CD4-positive, alpha-beta T cell (primary cell): ENCODE results near the gene PVALB. TPM values are rescaled to one million over a fixed set of nuclear protein-coding genes. Genes with fewer than 3 reads are reported as not detected.

Experiments used
- ATAC-seq: fragments of 200-7000 bp; cut with Tn5 transposase; one replicate; pipeline ENCODE4 v1.10.0; 2022; ENCODE audit warnings: mild to moderate bottlenecking; ENCODE audit not compliant: poor library complexity
- CTCF ChIA-PET: fragments of 350-600 bp; sonication (Branson Sonifier 250); formaldehyde crosslinking; loops from one replicate; lab custom pipeline; 2021; ENCODE audit warnings: antibody characterized with exemption, inconsistent platforms; lab: Charles Lee
- POLR2A ChIA-PET: fragments of 350-600 bp; sonication (Branson Sonifier 250); formaldehyde crosslinking; loops from one replicate; lab custom pipeline; 2021; ENCODE audit warnings: antibody characterized with exemption, inconsistent platforms; lab: Charles Lee
- DNase-seq, 14 experiments: peaks; one replicate each; pipeline ENCODE4 v3.0.0-alpha.2; 2013 to 2020; ENCODE audit warnings: mixed read lengths in 2 of 14
- H3K27ac ChIP-seq, 2 donors: one replicate each; pipeline versions ENCODE4 v1.5.1 to v1.7.0; 2013; ENCODE audit warnings: low read length in 2 of 2, low read depth in 1 of 2, mild to moderate bottlenecking in 1 of 2
- H3K27me3 ChIP-seq, 2 experiments: 1 replicate in 1 of 2; 2 replicates in 1 of 2; pipeline versions ENCODE4 v1.6.1 to v1.7.0; 2013; ENCODE audit warnings: low read length in 2 of 2, control low read depth in 1 of 2, mild to moderate bottlenecking in 1 of 2, moderate library complexity in 1 of 2; ENCODE audit not compliant: insufficient read depth in 2 of 2, control insufficient read depth in 1 of 2
- H3K36me3 ChIP-seq: one replicate; pipeline ENCODE4 v1.6.1; 2013; ENCODE audit warnings: low read length, control low read depth; ENCODE audit not compliant: insufficient read depth
- H3K4me1 ChIP-seq: one replicate; pipeline ENCODE4 v1.6.1; 2013; ENCODE audit warnings: low read length, control low read depth; ENCODE audit not compliant: insufficient read depth
- H3K4me3 ChIP-seq: one replicate; pipeline ENCODE4 v1.5.1; 2013; ENCODE audit warnings: mild to moderate bottlenecking, low read length, moderate library complexity
- H3K9me3 ChIP-seq, 2 experiments: 1 replicate in 1 of 2; 2 replicates in 1 of 2; pipeline versions ENCODE4 v1.6.1 to v1.7.0; 2013; ENCODE audit warnings: low read length in 2 of 2, mild to moderate bottlenecking in 2 of 2, control low read depth in 1 of 2, moderate library complexity in 1 of 2; ENCODE audit not compliant: control insufficient read depth in 1 of 2, insufficient read depth in 1 of 2
- H3K27ac Mint-ChIP-seq: one replicate; pipeline ENCODE4 v1.8.0; 2020; ENCODE audit warnings: mixed read lengths
- H3K27me3 Mint-ChIP-seq: one replicate; pipeline ENCODE4 v1.8.0; 2021; ENCODE audit warnings: mixed read lengths
- H3K36me3 Mint-ChIP-seq: one replicate; pipeline ENCODE4 v1.8.0; 2021; ENCODE audit warnings: low read depth, mixed read lengths
- H3K4me1 Mint-ChIP-seq: one replicate; pipeline ENCODE4 v1.8.0; 2021; ENCODE audit warnings: low read depth, mixed read lengths
- H3K4me3 Mint-ChIP-seq: one replicate; pipeline ENCODE4 v1.8.0; 2020; ENCODE audit warnings: mild to moderate bottlenecking, mixed read lengths
- H3K9me3 Mint-ChIP-seq: one replicate; pipeline ENCODE4 v1.8.0; 2020; ENCODE audit warnings: mixed read lengths
- intact Hi-C, 2 experiments: fragments of 100-400 bp; cut with DNase I in 1 of 2; cut with micrococcal nuclease in 1 of 2; formaldehyde crosslinking; loops; one replicate each; pipeline versions ENCODE4 v1.15.1 to v1.9.0; 2023 to 2025; cut with DNase I, micrococcal nuclease
- total RNA-seq, 174 experiments: library from RNA in 2 of 174; stranded (reverse) in 2 of 174; gene quantifications; one replicate each; pipeline ENCODE4 v1.2.3 and lab custom pipeline; 2021 to 2026
- TF ChIP-seq, protein P1 (sequence below): fragments of 200-600 bp; IDR thresholded peaks from one replicate; pipeline ENCODE4 v1.8.0; 2022; ENCODE audit warnings: antibody characterized with exemption, mild to moderate bottlenecking

The PVALB gene
- total RNA-seq, 2 experiments from 2014 or later: not detected

DNA sequence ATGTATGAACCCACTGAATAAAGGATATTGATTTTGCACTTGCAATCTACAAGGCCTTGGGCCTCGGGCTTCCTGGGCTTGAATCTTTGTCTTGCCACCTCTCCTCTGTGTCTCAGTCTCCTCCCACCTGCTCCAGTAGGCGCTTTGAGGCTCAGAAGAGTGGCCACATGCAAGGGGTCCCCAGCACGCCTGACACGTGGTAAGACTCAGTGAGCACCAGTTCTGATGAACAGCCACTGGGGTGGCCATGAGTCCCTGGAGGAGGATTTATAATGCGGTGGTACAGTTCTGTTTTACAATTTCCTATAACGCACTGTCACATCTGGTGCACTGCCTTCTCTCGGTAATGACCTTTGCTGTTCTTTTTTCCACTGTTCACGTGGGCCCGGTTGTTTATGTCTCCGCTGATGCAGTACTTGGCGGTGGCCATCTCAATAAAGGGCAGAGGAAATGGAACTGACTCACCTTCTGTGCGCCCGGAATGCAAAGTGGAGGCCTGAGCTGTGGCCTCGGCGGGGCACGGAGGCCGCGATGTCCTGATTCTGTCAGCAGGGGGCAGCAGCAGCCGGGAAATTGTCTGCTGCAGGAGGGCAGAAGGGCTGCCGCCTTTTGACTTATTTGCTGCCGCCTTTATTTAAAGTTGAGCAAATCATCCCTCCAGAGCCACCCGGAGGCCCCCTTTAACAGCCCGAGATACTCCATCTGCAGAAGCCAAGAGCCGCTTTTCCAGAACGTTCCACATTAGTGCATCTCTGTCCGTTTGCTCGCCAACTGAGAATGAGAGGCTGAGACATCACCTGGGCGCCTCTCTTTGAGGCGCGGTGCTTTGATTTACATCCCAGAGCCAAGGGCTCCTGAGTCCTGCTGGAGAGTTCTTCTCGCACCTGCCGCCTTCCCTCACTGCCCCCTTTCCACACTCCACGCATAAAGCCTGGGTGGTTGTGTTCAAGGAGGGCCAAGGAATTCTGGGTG is 34.9 kb downstream of the PVALB start:
- H3K36me3 ChIP-seq: no peaks in the 10 kb centered on the region
- H3K27ac Mint-ChIP-seq: peak overlapping the region; percentile 33
- no peak overlapping the region for H3K4me3 Mint-ChIP-seq
- H3K4me1 ChIP-seq: peaks cover 16% of the 10 kb centered on the region
- H3K4me1 Mint-ChIP-seq: peaks cover 20% of the 10 kb centered on the region
- no peak overlapping the region for H3K4me3 ChIP-seq
- H3K36me3 Mint-ChIP-seq: no peaks in the 10 kb centered on the region
- CTCF ChIA-PET: interaction anchor here (0.7 to 2.2 kb wide), 7 partner anchors 8 to 195 kb away, joined by 3 to 21 read pairs (median 8); no protein-coding TSS in a partner anchor
- no peaks in the 10 kb centered on the region for H3K27me3 Mint-ChIP-seq
- ATAC-seq (peak; percentile 96), DNase-seq (peak; percentile 73 to 95 (median 87))
- POLR2A ChIA-PET: interaction anchor here (1.5 kb wide), 1 partner anchor 196 kb away, joined by 5 read pairs; no protein-coding TSS in a partner anchor
- intact Hi-C loops: loop anchor here (1.0 to 5.0 kb wide), 5 partner anchors 74 to 479 kb away; no protein-coding TSS in a partner anchor
- no peaks in the 10 kb centered on the region for H3K9me3 ChIP-seq
- H3K9me3 Mint-ChIP-seq: no peaks in the 10 kb centered on the region
- no peaks in the 10 kb centered on the region for H3K27me3 ChIP-seq
- no peak overlapping the region for H3K27ac ChIP-seq
- TF ChIP-seq, protein P1, sequence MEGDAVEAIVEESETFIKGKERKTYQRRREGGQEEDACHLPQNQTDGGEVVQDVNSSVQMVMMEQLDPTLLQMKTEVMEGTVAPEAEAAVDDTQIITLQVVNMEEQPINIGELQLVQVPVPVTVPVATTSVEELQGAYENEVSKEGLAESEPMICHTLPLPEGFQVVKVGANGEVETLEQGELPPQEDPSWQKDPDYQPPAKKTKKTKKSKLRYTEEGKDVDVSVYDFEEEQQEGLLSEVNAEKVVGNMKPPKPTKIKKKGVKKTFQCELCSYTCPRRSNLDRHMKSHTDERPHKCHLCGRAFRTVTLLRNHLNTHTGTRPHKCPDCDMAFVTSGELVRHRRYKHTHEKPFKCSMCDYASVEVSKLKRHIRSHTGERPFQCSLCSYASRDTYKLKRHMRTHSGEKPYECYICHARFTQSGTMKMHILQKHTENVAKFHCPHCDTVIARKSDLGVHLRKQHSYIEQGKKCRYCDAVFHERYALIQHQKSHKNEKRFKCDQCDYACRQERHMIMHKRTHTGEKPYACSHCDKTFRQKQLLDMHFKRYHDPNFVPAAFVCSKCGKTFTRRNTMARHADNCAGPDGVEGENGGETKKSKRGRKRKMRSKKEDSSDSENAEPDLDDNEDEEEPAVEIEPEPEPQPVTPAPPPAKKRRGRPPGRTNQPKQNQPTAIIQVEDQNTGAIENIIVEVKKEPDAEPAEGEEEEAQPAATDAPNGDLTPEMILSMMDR: peak; percentile 97

DNA sequence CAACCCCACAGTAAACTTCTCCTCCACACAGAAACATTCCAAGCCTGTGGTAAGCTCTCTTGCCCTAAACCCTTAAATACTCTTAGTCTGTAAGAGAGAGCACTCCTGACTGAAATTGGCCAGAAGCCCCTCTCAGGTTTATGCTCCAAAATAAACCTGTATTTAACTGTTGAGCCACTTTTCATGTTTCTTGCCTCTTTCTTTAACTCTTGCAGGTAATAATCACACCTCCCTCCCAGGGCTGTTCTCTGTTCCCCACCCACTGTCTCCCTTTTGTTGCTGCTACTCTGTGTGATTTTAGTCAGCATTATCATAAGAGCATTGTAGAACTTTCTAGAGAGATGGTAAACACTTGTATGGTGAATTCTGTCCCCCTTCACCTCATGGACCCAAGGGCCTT is 38.8 kb downstream of the PVALB start:
- Histone ChIP-seq H3K27ac (no peak overlapping the region), H3K36me3 (no peaks in the 10 kb centered on the region), H3K27me3 (no peaks in the 10 kb centered on the region), H3K9me3 (no peaks in the 10 kb centered on the region), H3K4me3 (no peak overlapping the region), H3K4me1 (peaks cover 31% of the 10 kb centered on the region)
- no peaks in the 10 kb centered on the region for H3K27me3 Mint-ChIP-seq
- H3K36me3 Mint-ChIP-seq: no peaks in the 10 kb centered on the region
- ChIA-PET POLR2A (no interaction called here), CTCF (interaction anchor here (2.6 kb wide), 1 partner anchor 75 kb away, joined by 7 read pairs; no protein-coding TSS in a partner anchor)
- H3K4me3 Mint-ChIP-seq: peak overlapping the region; percentile 67
- DNase-seq: no peak
- no peaks in the 10 kb centered on the region for H3K9me3 Mint-ChIP-seq
- intact Hi-C loops: loop anchor here (5.0 to 10.0 kb wide), 3 partner anchors 251 to 1521 kb away; partner anchors contain the start of genes EIF3D (in 1 of the 2) and HMGXB4 (in 1 of the 2)
- no peak for ATAC-seq
- peaks cover 38% of the 10 kb centered on the region for H3K4me1 Mint-ChIP-seq
- TF ChIP-seq, protein P1: no peak
- peak overlapping the region; percentile 49 for H3K27ac Mint-ChIP-seq

DNA sequence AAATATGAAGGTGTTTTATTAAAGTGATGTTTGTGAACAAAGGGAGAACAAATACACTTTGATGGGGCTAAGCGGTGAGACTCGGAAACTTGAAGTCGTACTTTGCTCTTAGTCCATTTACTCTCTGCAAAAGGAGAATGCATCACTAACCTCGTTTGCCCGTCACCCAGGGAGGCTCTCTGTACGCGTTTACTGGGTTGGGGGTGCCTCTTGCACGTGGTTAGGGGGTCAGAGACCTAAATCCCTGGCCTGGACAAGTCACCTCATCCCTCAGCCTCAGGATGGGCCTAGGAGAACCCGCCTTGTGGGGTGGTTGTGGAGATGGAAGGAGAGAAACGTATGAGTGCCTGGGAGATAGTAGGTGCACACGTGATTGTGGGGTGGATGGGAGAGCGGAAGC is 40.1 kb downstream of the PVALB start:
- DNase-seq: peak in 3 of 14 experiments; percentile 5 to 13 (median 8)
- Mint-ChIP-seq H3K27me3 (no peaks in the 10 kb centered on the region), H3K4me3 (peak overlapping the region; percentile 92), H3K4me1 (peaks cover 32% of the 10 kb centered on the region), H3K9me3 (no peaks in the 10 kb centered on the region), H3K36me3 (no peaks in the 10 kb centered on the region), H3K27ac (peak overlapping the region; percentile 93)
- ChIA-PET POLR2A (interaction anchor here (0.9 to 2.3 kb wide), 18 partner anchors 10 to 538 kb away, joined by 3 to 21 read pairs (median 4); partner anchors contain the start of genes APOL2, EIF3D and KCTD17), CTCF (interaction anchor here (2.3 to 2.9 kb wide), 3 partner anchors 77 to 201 kb away, joined by 9 to 30 read pairs (median 16); no protein-coding TSS in a partner anchor)
- no peaks in the 10 kb centered on the region for H3K27me3 ChIP-seq
- H3K4me1 ChIP-seq: peaks cover 24% of the 10 kb centered on the region
- intact Hi-C loops: loop anchor here (1.0 to 10.0 kb wide), 5 partner anchors 80 to 1519 kb away; partner anchors contain the start of genes EIF3D (in 1 of the 2), HMGXB4 (in 1 of the 2) and KCTD17 (in 1 of the 2)
- no peaks in the 10 kb centered on the region for H3K9me3 ChIP-seq
- no peaks in the 10 kb centered on the region for H3K36me3 ChIP-seq
- peak overlapping the region; percentile 54 to 56 for H3K27ac ChIP-seq
- TF ChIP-seq, protein P1: no peak
- no peak for ATAC-seq
- peak overlapping the region; percentile 45 for H3K4me3 ChIP-seq
